ENCODE measurements around the gene ATXN2L. TPM values are rescaled to one million over a fixed set of nuclear protein-coding genes. Genes with fewer than 3 reads are reported as not detected.

ATXN2L gene
- total RNA-seq, 1 experiment from 2014 or later = 309 TPM

DNA sequence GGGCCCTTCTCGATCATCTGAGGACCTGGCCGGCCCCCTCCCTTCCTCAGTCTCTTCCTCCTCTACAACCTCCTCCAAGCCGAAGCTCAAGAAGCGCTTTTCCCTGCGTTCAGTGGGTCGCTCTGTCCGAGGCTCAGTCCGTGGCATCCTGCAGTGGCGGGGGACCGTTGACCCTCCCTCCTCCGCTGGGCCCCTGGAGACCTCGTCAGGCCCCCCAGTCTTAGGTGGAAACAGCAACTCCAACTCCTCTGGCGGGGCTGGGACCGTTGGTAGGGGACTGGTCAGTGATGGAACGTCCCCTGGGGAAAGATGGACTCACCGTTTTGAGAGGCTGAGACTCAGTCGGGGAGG is 43.6 kb downstream of the ATXN2L start:
- Histone ChIP-seq H3K56ac (ENCODE audit: insufficient read length, low read depth, low read length) (no peak overlapping the region), H3K9me3 (ENCODE audit: control insufficient read depth, low read depth, low read length) (no peaks in the 10 kb centered on the region), H3K23me2 (ENCODE audit: insufficient read length, low read depth, low read length, poor library complexity, severe bottlenecking) (peaks cover 9% of the 10 kb centered on the region), H3K4me2 (ENCODE audit: insufficient read depth, insufficient read length, low read length) (no peak overlapping the region), H2BK12ac (ENCODE audit: insufficient read length, low read depth, low read length) (no peak overlapping the region), H3K4me1 (ENCODE audit: insufficient read depth, low read length) (peaks cover 1% of the 10 kb centered on the region; the same call in 1 of the 2 replicates), H3K14ac (ENCODE audit: insufficient read depth, low read length) (no peak overlapping the region), H3K79me1 (ENCODE audit: insufficient read depth, low read depth, low read length, poor library complexity, severe bottlenecking) (peaks cover 3% of the 10 kb centered on the region), H3K23ac (ENCODE audit: insufficient read length, low read depth, low read length) (no peak overlapping the region), H4K5ac (ENCODE audit: insufficient read length, low read depth, low read length) (no peak overlapping the region), H4K8ac (replicated peaks; ENCODE audit: insufficient read length, low read depth, low read length) (no peak overlapping the region), H3K18ac (ENCODE audit: insufficient read length, low read depth, low read length) (no peak overlapping the region), H3K79me2 (ENCODE audit: insufficient read depth, low read length) (peaks cover 9% of the 10 kb centered on the region; the same call in 1 of the 2 replicates), H2BK20ac (ENCODE audit: low read depth, low read length, poor library complexity, severe bottlenecking) (no peak overlapping the region), H2BK120ac (ENCODE audit: low read depth, low read length, poor library complexity, severe bottlenecking) (no peak overlapping the region), H2AK5ac (ENCODE audit: insufficient read length, low read length) (no peak overlapping the region), H3K4ac (ENCODE audit: low read depth, low read length) (no peak overlapping the region), H3K9ac (ENCODE audit: extremely low read depth, insufficient read length, low read length) (no peak overlapping the region), H4K20me1 (ENCODE audit: control insufficient read depth, insufficient read depth, insufficient read length) (no peaks in the 10 kb centered on the region), H3T11ph (ENCODE audit: low read length) (no peak overlapping the region), H2BK5ac (ENCODE audit: insufficient read length, low read length) (no peak overlapping the region), H4K91ac (ENCODE audit: insufficient read length, low read depth, low read length) (no peak overlapping the region), H2AFZ (ENCODE audit: low read length) (no peak overlapping the region), H3K27me3 (ENCODE audit: insufficient read depth, low read length) (no peaks in the 10 kb centered on the region), H2BK15ac (ENCODE audit: low read depth, low read length) (no peak overlapping the region), H3K27ac (ENCODE audit: insufficient read length, low read depth, low read length) (no peak overlapping the region)
- no peak overlapping the region; a peak in 2 of 5 replicates for H3K4me3 Mint-ChIP-seq
- DNase-seq = no peak
- H3K4me1 Mint-ChIP-seq = peaks cover 9 to 18% of the 10 kb centered on the region in 2 experiments
- no peaks in the 10 kb centered on the region; the same call in 1 of the 2 replicates for H3K27me3 Mint-ChIP-seq (ENCODE audit: low read depth)
- no peaks in the 10 kb centered on the region for H3K9me3 Mint-ChIP-seq
- peaks cover 24 to 42% (median 41%) of the 10 kb centered on the region in 3 experiments for H3K36me3 Mint-ChIP-seq (ENCODE audit: insufficient read depth in 1 of 3, low read depth in 3 of 3)
- TF ChIP-seq, protein P1, sequence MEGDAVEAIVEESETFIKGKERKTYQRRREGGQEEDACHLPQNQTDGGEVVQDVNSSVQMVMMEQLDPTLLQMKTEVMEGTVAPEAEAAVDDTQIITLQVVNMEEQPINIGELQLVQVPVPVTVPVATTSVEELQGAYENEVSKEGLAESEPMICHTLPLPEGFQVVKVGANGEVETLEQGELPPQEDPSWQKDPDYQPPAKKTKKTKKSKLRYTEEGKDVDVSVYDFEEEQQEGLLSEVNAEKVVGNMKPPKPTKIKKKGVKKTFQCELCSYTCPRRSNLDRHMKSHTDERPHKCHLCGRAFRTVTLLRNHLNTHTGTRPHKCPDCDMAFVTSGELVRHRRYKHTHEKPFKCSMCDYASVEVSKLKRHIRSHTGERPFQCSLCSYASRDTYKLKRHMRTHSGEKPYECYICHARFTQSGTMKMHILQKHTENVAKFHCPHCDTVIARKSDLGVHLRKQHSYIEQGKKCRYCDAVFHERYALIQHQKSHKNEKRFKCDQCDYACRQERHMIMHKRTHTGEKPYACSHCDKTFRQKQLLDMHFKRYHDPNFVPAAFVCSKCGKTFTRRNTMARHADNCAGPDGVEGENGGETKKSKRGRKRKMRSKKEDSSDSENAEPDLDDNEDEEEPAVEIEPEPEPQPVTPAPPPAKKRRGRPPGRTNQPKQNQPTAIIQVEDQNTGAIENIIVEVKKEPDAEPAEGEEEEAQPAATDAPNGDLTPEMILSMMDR (conservative IDR thresholded peaks at IDR 0.05) = no peak
- WGBS (ENCODE audit: extremely low coverage, insufficient read length, low lambda C conversion rate) = no CpG with 5 or more reads among the region's 17 CpGs
- H3K27ac Mint-ChIP-seq = peak overlapping the region in 1 of 3 experiments; percentile 60; a peak in 2 of 7 replicates

Data from H9 (cell line).